ENCODE results near the gene TMEM25. TPM values are rescaled to one million over a fixed set of nuclear protein-coding genes. Genes with fewer than 3 reads are reported as not detected.

Gene TMEM25
- total RNA-seq, 4 donors from 2014 or later = 26.5 to 58.2 (median 52.0) TPM

GRCh38 chr11:118533769-118534729 lies 3.1 kb downstream of the TMEM25 start:
- peaks cover 19% of the 10 kb centered on the region in 2 donors for H3K4me1 ChIP-seq
- DNase-seq = no peak
- no peaks in the 10 kb centered on the region for H3K9me3 ChIP-seq
- no peaks in the 10 kb centered on the region for H3K36me3 ChIP-seq
- no peak for TF ChIP-seq POLR2A (IDR thresholded peaks at IDR 0.05)
- no peak for TF ChIP-seq CTCF (IDR thresholded peaks at IDR 0.05)
- H3K27ac ChIP-seq = no peak overlapping the region
- H3K27me3 ChIP-seq = no peaks in the 10 kb centered on the region
- intact Hi-C loops (cut with DNase I) = no loop called here
- no peak overlapping the region for H3K4me3 ChIP-seq (replicated peaks in 1 of 3)
- 76 to 80% methylated on average over 21 to 26 of the region's 27 CpGs for WGBS, 2 donors

- 82 to 88% methylated on average over 8 to 9 of the region's 9 CpGs for WGBS, 2 donors
- TF ChIP-seq CTCF (IDR thresholded peaks at IDR 0.05) (no peak), POLR2A (IDR thresholded peaks at IDR 0.05) (no peak)
- H3K9me3 ChIP-seq = no peaks in the 10 kb centered on the region
- H3K27me3 ChIP-seq = no peaks in the 10 kb centered on the region
- H3K27ac ChIP-seq = no peak overlapping the region
- H3K4me1 ChIP-seq = peaks cover 6% of the 10 kb centered on the region in 2 donors
- no peaks in the 10 kb centered on the region for H3K36me3 ChIP-seq
- no peak overlapping the region for H3K4me3 ChIP-seq (replicated peaks in 1 of 3)
- DNase-seq = no peak
- intact Hi-C loops (cut with DNase I) = no loop called here
Measured at GRCh38 chr11:118535261-118535660, 4.3 kb downstream of the TMEM25 start.

- H3K4me3 ChIP-seq (replicated peaks in 1 of 3) = no peak overlapping the region
- WGBS, 2 donors = 96 to 97% methylated on average over 5 of the region's 5 CpGs
- no peak for DNase-seq
- H3K27me3 ChIP-seq = no peaks in the 10 kb centered on the region
- intact Hi-C loops (cut with DNase I) = no loop called here
- H3K36me3 ChIP-seq = no peaks in the 10 kb centered on the region
- H3K4me1 ChIP-seq = peaks cover 3 to 4% of the 10 kb centered on the region in 2 donors
- H3K9me3 ChIP-seq = no peaks in the 10 kb centered on the region
- H3K27ac ChIP-seq = no peak overlapping the region
- TF ChIP-seq CTCF (IDR thresholded peaks at IDR 0.05) (no peak), POLR2A (IDR thresholded peaks at IDR 0.05) (no peak)
Measured at GRCh38 chr11:118536726-118537125, 5.7 kb downstream of the TMEM25 start.

- WGBS, 2 donors = 92 to 94% methylated on average over 6 of the region's 6 CpGs
- H3K4me3 ChIP-seq (replicated peaks in 1 of 3) = no peak overlapping the region
- no peaks in the 10 kb centered on the region for H3K36me3 ChIP-seq
- H3K4me1 ChIP-seq = no peaks in the 10 kb centered on the region
- no peaks in the 10 kb centered on the region for H3K9me3 ChIP-seq
- TF ChIP-seq CTCF (IDR thresholded peaks at IDR 0.05) = no peak
- no peak for TF ChIP-seq POLR2A (IDR thresholded peaks at IDR 0.05)
- H3K27me3 ChIP-seq = no peaks in the 10 kb centered on the region
- no peak for DNase-seq
- no peak overlapping the region for H3K27ac ChIP-seq
- intact Hi-C loops (cut with DNase I) = no loop called here
Measured at GRCh38 chr11:118537409-118537980, 6.5 kb downstream of the TMEM25 start.

All from thyroid gland (tissue), 4 donors.